22Rv1 (cell line): ENCODE measurements around the gene TIAM2.

Source experiments
- H3K27ac ChIP-seq: fragments of 450-650 bp; 2 replicates; pipeline ENCODE4 v1.5.1; 2017
- ZFX ChIP-seq: fragments of 450-650 bp; IDR thresholded peaks from 2 replicates; pipeline ENCODE4 v1.6.1; 2017; ENCODE audit warnings: antibody characterized with exemption, borderline replicate concordance
- TF ChIP-seq, protein P1 (sequence below): fragments of 450-650 bp; IDR thresholded peaks from 2 replicates; pipeline ENCODE4 v1.5.1; 2017; ENCODE audit warnings: mild to moderate bottlenecking

Gene TIAM2

DNA sequence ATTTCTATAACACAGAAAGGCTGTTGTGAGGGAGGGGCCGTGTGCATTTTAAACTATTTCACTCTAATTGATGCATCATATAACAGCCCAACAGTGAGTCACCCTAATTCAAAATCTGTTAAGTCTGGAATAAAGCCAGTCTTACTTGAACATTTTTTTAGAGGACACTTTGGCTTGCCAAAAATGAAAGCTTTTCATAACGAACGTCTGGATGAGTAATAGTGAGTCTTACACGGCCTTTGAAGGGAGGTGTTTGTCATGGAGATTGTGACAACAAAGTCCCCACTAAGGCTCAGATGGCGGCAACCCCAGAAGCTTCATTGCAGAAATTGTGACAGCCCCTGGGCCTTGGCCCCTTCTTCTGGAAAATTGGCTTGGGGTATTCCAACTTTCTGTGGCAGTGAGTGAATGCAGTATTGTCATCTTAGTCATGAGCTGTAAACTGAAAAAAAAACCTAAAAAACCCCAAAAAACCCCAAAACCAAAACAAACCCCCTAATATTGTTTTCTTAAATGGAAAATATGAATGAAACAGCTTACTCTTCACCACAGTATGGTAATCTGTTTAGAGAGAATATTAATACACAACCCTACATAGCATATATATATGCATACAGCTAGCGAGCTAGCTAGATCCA is 176.1 kb downstream of the TIAM2 start:
- TF ChIP-seq, protein P1, sequence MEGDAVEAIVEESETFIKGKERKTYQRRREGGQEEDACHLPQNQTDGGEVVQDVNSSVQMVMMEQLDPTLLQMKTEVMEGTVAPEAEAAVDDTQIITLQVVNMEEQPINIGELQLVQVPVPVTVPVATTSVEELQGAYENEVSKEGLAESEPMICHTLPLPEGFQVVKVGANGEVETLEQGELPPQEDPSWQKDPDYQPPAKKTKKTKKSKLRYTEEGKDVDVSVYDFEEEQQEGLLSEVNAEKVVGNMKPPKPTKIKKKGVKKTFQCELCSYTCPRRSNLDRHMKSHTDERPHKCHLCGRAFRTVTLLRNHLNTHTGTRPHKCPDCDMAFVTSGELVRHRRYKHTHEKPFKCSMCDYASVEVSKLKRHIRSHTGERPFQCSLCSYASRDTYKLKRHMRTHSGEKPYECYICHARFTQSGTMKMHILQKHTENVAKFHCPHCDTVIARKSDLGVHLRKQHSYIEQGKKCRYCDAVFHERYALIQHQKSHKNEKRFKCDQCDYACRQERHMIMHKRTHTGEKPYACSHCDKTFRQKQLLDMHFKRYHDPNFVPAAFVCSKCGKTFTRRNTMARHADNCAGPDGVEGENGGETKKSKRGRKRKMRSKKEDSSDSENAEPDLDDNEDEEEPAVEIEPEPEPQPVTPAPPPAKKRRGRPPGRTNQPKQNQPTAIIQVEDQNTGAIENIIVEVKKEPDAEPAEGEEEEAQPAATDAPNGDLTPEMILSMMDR, result no peak
- TF ChIP-seq ZFX, result no peak

DNA sequence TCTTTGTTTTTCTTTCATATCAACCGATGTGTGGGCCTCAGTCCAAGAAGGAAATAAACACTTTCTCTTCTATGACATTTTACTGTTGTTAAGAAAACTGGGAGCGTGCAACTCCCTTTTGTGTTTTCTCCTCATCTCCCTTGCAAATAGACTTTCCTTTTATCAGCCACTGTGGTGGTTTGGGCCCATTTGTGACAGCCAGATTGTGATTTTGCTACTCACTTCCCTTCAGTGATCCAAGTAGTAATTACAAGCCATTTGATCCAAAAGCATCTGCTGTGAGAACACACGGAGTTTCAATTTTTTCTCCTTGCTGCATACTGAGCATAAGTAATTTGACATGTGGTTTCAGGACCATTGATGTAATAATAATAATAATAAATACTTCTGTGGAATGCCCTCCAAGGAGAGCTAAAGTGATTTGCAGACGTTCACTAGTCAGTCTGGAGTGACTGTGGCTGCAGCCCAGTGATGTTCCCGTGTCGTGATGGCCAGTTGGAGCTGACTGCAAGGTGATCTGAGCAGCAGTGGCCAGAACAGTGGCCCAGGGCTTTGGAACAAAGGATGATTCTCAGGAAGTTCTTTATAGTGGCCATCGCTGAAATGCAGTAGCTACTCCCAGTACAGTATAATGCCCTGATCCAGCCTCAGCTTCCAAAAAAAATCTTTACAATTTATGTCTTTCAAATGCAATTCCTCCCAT is 176.8 kb downstream of the TIAM2 start:
- TF ChIP-seq, protein P1, result no peak
- TF ChIP-seq ZFX, result no peak
- no peak overlapping the region for H3K27ac ChIP-seq

More for the DNA sequence above, 176.1 kb downstream of the TIAM2 start:
- no peak overlapping the region for H3K27ac ChIP-seq

DNA sequence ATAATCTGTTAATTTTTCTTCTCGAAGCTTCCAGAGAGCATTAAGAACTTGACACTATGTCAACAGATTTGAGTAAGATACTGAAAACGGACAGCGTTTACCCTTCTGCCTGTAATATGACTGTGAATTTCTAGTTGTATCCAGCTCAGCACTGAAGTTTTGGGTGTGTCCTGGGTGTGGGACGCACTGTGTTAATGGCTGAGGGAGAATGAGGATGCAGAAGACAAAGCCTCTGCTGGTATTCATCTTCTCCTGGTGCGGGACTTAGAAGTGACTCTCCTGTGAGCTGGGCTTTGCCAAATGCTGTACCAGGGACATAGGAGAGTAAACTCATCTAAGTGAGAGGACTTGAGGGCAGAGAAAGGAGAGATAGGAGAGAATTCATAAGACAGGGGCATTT is 178.4 kb downstream of the TIAM2 start:
- no peak overlapping the region for H3K27ac ChIP-seq
- no peak for TF ChIP-seq ZFX
- TF ChIP-seq, protein P1, result no peak

DNA sequence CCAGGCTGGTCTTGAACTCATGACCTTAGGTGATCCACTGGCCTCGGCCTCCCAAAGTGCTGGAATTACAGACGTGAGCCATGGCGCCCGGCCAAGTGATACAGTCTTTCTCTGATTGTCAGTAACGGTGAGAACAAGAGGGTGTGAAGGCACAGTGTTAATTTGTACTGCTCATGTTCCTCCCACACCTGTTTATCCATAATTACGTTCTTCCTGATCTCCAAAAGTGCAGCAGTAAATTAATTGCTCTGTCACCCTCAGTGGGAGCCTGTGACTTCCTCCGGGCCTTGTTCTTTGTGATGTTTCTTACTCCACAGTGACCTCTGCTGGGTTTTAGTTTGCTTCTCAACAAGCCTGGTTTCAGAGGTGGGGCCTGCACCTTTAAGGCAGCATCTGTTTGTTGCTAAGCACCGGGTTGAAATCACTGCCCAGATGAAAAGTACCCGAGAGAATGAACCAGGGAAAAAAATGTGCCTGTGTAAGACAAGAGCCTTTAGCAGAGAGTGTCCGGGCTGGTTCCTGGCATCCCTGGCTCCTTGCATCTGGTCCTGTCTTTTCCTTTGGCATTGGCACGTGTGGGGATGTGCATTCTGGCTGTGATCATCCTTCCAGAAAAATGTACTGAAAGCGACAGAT is 179.6 kb downstream of the TIAM2 start:
- TF ChIP-seq, protein P1, result peak; percentile 74
- no peak for TF ChIP-seq ZFX

DNA sequence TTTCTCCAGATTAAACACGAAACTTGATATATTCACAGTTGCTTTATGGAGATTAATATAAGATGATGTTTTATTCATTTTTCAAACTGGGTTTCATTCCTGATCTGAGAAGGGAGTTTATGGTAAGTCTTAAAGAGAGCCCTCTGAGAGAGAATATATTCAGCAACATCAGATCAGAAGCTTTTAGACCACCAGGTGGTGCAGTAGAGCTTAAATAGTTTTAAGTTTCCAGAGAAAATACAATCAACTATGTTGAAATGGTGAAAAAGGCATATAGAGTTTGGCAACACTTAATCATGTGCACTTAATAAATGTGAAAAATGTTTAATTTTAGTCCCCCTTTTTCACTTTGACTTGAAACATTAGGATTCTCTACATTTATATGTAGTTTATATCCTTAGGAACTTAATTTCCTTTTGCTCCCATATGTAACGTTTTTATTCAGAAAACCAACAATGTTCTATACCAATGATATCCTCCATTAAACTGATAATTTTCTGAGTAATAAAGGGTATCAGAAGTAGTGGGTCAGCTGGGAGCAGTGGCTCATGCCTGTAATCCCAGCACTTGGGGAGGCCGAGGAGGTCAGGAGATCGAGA is 182.3 kb downstream of the TIAM2 start:
- TF ChIP-seq, protein P1, result peak; percentile 82
- TF ChIP-seq ZFX, result no peak
- no peak overlapping the region for H3K27ac ChIP-seq

More for the DNA sequence above, 179.6 kb downstream of the TIAM2 start:
- no peak overlapping the region for H3K27ac ChIP-seq

DNA sequence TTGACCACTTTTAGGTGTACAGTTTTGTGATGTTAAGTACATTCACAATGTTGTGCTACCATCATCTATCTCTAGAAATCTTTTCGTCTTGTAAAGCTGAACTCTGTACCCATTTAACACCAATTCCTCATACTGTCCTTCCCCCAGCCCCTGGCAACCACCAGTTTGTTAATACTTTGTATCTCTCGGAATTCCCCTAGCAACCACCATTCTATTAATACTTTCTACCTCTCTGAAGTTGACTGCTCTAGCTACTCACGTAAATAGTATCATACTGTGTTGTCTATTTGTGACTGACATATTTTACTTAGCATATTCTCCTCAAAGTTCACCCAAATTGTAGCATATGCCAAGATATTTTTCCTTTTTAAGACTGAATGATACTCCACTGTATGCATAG is 186.4 kb downstream of the TIAM2 start:
- no peak overlapping the region for H3K27ac ChIP-seq
- no peak for TF ChIP-seq ZFX
- TF ChIP-seq, protein P1, result no peak
